Stimulated activated CD4-positive, alpha-beta T cell treated with anti-CD3 and anti-CD28 coated beads, Interleukin-4, amount 100 ng/mL, for 48 hours (primary cell): Measurements from ENCODE around the gene ASTN2.

ENCODE experiments used
- DNase-seq, 2 donors: peaks; one replicate each; pipeline ENCODE4 v3.0.0-alpha.2; 2020; ENCODE audit warnings: low read depth in 2 of 2

The ASTN2 gene

DNA sequence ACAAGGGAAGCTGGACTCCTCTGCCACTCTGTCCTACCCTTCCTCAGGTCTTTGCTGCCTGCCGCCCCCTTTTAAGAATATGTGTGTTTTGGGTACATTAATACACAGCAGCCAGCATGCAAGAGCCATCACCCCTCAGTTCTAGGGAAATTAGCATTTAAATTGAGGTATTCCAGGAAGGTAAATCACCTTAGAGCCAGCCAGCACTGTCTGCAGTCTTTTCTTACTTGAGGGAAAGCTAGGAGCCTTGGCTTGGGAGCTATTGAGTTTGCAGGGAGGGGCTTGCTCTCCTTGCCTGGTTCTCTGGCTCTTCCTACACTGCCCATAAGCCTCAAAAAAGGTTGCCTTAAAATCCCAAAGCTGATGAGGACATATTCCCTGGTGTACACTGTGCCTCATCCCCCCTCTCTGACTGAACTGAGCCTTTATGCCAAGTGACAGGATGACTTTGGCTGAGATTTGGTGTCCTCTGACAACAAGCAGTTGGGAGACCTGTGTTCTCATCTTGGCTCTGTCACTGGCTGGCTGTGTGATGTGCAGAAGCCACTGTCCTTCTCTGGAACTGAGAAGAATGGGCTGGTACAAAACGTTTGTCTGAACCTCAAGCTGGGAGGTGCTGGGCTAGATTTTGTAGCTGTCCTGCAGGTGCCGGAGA lies 673.6 kb downstream of the ASTN2 start:
- no peak for DNase-seq

DNA sequence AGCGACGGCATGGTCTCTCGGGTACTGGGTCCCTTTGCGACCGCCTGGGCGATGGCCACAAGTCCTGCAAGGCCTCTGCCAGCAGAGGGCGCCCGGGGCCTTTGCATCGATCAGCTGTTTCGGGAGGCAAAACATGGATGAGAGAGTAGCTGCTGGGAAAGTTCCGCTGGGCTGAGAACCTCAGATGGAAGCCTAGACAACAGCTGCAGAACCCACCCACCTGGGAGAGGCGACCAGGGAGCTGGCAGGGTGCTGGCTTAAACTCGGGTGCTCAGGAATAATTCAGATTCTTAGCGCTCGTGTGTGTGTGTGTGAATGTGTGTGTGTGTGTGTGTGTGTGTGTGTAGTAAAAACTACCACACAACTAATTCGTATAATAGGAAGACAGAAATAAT lies 677.7 kb downstream of the ASTN2 start:
- peak; percentile 61 to 68 for DNase-seq

DNA sequence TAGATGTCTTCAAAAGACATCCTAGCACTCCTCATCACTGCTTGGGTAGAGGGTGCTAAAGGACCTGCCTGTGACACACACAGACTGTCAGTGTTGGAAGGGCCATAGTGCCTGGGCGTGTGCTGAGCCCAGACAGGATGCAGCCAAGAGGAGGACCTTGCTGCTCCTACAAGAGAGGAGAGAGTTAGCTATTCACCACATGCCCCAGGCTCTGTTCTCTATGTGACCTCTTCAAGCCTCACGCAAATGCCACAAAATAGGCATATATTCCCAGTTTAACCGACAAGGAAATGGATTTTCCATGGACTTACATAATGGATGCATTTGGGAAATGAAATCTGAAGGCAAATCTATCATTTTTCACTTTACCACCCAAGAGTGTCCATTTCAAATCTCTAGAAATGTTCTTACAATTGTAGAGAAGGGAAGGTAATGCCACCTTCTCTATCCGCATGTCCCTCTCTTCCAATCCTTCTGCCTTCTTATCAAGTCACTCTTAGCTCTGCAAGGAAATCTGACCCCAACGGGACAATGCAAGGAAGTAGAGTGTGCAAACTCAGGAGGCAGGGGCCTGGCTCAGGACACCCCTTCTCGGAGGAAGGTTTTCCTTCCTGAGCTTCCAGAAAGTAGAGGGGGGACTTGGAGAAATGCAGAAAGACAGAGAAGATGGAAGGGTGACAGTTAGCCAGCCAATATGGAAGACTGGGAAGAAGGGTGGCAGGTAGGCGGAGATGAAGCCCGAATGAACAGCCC lies 678.3 kb downstream of the ASTN2 start:
- no peak for DNase-seq

DNA sequence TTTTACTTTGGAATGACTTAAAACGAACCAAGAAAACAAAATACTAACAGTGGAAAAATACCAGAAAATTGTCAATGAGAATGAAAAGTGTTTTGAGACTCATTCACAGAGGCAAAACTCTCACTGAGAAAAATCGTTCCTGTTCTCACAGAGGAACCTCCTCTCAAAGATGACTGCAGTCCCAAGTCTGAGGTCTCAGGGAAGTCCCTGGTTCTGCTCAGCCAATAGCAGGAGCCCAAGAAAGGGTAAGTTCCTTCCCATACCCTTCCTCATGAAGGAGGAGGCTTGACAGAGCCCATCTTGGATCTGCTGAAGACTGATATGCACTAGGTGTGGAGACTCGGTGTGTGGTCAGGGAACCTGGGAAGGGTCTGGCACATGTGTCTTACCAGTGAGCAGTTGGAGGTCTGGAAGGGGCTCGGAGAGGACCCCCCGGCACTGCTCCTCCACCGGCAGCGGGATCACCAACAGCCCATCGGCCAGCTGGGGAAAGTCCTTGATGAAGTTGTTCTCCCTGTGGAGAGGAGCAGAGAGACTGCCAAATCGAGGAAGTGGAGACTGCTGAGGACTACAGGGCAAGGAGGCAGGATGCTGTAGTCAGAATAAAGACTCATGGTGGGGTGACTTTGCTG lies 681.7 kb downstream of the ASTN2 start:
- no peak for DNase-seq

DNA sequence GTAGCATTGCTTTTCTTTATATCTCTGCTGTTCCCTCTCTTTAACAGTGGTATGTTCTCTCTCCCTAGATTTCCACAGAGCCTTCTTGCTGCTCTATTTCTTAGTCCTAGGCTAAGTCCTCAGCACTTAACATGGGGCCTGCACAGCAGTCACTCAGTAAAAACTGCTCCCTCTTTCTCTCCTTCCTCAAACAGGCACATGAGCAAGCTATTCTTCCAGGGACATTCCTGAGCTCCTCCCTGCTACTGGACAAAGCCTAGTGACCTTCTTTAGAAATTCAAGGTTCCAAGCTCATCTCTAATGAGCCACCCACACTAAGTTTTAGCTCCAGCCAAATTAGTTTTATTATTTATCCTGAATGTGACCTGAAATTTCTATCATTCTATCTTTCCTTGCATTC lies 688.3 kb downstream of the ASTN2 start:
- DNase-seq = no peak

DNA sequence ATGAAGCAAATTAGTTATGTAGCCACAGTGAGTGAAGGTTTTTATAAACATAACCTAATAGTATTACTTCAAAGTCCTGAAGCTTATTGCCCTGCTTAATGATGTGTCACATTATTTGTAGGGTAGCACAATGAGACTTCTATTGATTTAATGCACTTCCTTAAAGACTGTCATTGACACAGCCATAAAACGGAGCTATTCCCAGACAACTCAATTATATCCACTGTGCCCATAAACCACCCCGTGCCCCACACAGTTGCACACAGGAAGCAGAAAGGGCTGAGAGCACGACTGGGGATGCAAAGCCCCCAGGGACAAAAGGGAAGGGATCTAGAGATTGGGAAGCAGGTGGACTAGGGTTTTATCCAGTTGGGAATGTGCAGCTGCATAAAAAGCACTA lies 690.7 kb downstream of the ASTN2 start:
- no peak for DNase-seq

DNA sequence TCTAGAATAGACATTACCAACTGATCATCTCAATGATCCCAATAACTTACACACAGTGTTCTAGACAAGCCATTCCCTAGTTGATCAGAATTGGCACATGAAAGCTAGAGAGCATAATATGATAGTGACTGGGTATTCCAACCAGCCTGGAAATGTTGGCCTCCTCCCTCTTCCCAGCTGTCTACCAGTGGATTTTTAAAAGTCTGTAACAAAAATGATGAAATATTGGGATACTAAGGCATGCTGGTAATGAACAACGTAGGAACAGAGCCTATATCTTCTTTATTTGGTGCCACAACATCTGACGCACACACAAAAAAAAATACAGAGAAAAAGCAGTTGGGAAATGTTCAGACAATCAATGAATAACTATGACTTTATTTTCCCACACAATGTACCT lies 692.9 kb downstream of the ASTN2 start:
- no peak for DNase-seq

DNA sequence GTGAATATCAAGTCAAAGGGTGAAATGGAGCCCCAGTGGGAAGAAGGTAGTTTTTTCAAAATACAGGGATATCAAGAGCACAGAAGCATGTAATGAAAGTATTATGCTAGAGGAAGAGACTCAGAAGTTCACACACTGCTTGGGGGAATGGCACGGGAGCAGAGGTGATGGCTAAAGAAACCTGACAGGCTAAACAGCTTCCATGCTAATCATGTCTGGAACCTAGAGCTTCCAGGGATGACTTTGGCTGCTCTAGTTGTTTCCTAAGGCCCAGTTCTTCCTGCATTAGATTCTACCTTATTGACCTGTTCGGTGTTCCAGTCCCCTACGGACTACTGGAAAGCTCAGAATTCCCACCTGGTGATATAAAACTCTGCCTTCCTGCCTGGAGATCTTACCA lies 693.4 kb downstream of the ASTN2 start:
- no peak for DNase-seq

DNA sequence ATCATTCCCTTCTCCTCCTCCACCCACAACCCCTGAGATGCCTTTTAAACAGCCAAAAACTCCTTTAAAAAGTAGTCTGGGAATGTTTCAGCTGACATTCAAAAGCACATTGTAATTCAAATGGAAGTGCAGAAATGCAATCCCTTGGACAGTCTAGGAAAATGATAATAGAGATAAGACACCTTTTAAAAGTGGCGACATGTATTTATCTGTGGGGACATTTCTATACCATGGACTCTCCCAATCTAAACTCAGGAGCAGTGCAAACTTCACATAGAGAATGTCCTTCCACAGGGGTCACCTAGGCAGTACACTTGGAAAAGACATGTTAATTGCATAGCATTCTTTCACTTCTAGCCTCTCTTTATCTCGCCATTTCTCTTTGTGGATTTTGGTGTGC lies 694.7 kb downstream of the ASTN2 start:
- DNase-seq = no peak

DNA sequence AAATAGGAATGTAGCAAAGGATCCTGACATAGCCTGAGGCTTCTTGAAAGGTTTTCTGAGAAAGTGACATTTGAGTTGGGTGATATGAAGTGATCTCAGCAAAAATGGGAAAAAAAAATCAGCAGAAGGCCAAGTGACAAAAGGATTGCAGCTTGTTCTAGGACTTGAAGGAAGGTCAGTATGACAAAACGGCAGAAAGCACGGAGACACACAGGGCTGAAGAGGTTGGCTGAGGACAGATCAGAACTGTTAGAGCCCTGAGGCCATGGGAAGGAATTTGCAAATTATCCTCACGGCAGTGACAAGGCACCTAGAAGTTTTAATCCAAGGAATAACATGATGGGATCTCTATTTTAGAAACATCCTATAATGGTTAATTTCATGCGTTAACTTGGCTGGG lies 696.7 kb downstream of the ASTN2 start:
- no peak for DNase-seq

DNA sequence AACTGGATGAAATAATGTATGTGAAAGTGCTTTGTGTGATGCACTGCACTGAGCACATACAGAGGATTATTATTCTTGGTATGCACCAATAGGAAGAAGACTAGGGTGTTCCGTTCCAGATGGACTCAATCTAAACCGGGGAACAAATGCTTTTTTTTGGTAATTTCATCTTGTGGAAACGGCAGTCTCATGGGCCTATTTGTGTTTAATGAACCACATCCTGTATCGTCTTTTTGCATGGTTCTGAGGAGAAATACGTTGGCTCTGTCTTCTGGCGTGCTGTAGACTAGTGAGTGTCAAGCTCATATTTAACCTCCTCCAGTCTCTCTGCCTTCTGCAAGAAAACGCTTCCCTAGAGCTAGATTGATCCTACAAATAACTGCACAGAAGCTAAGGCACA lies 697.7 kb downstream of the ASTN2 start:
- no peak for DNase-seq

DNA sequence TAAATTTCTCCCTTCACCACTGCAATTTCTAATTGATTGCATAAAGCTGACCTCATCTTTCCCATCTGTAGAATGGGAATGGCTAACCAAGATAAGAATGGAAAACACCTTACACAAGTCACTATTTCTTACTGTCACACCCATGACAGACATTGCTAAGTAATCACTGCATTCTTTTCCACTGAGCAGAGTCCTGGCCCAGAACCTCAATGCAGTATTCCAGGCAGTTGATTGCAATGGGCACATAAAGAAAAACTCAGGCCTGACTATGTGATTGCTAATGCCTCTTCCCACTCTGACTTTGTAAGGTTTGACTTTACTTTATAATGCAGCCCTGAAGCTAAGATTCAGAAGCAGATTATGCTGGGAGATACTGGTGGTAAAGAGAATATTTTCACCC lies 698.4 kb downstream of the ASTN2 start:
- DNase-seq = no peak

DNA sequence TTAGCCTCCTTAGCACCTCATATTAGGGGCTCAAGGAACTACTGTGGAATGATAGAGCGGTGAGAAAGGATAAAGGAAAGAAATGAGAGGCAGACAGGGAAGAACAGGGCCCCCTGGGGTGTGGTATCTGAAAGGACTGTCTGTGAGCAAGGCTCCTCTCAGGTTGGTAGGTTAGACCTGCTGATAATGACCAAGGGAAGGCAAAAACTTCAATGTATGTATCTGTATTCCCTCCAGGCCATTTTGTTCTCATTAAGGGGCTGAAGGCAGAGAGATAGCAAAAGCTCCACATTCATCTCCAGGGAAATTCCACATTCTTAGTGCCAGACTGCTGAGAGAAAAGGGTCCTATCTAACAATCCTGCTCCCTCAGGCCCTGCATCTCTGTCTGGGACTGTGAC lies 699.1 kb downstream of the ASTN2 start:
- no peak for DNase-seq

DNA sequence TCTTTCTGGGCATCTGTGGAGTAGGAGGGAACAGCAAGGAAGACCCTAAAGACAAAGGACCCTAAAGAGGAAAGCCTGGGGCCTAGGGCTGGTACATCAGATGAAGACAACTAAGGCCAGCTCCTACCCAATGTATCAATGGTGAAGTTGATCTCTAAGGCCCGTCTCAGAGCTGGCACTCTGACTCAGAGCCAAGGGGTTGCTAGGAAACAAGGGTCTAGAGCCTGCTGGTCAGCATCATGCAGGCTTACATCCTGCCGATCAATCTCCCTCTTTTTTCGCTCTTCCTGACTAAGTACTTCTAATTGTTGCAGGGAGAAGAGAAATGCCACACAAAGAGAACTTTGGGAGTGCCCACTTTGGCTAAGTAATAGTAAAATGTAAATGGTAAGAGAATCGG lies 701.6 kb downstream of the ASTN2 start:
- no peak for DNase-seq

DNA sequence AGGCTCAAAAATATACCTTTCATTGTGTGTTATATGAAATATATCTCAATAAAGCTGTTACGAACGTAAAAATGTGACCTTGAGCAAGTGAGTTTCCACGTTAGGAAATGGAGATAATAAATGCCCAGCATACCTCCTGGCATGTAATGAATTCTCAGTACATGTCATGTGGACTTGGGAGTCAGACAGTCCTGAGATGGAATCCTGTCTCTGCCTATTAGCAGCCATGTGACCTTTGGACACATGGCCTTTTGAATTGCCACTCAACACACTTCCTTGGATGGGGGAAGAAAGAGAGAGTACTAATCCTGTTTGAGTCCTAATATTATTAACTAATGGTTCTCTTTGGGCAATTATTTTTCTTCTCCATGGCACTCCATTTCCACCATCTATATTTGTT lies 702.1 kb downstream of the ASTN2 start:
- DNase-seq = no peak

DNA sequence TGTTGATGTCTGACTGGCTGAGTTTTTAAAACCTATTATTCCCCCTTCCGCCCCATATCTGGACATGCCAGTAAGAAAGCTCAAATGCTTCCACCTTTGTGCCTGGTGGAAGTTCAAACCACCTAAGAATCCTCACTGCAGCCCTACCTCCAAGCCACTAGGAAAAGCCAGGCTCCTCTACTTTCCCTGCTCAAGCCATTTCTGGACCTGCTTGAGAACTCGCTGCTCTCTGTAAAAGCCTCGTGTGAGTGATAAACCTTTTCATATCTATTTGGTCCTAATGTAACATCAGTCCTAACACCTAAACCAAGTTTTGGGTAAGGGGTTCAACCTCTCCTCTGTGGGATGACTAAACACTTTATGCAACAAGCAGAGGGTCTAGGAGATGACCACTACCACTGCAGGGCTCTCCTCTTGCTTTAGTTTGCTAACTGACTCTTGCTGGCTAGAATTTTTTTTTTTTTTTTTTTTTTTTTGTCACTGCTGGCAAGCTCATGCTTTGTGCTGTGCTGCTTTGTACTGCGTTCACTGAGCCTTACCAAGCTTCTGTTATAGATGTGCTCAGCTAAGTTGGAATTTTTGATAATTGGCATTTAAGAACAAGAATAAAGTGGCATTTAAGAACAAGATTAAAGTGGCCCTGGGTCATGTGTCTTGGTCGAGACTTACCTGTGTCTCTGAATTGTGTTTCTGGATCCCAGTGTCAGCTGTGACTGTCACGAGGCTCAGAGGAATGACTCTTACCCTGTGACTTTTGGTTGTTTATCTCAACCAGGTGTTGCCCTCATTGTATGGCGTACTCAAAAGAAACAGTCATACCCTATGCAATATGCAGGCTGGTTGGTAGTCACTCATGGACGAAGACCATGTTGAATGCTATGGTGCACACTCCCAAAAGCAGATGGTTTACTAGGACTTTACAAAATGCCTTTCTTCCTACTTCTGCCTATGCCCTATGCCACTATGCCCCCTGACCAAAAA lies 708.3 kb downstream of the ASTN2 start:
- DNase-seq = no peak

DNA sequence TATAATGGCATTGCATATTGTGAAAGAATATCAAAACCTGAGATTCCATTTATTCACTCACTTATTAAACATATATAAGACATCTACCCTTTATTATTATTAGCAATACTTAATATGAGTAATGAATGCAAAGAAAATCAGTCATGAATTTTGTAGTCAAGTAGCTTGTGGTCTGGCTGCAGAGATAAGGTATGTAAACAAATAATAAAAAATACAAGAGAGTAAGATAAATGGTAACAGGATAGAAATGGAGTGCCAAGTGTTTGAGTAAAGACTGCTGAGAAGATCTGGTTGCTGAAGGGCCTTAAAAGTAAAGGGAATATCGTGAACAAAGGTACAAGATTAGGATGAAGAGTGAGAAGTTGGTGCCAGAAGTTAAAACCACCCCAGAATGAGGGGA lies 709.3 kb downstream of the ASTN2 start:
- no peak for DNase-seq

DNA sequence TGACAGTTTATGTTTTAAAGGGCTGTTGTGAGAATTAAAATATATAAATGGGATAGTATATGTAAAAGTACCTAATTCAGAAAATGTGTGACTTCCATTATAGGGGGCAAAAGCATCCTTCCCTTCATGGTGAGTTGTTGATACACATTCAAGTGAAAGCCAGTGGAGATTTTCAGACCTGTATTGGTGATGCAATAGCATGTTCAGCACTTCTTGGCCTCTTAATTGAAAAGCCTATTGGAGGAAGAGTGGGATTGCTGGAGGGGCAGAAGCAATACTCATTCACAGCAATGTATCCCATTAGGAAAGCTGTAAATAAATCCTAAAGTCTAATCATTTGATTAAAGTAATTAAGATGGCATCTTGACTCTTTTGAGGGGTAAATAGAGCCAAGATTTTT lies 710.4 kb downstream of the ASTN2 start:
- no peak for DNase-seq

DNA sequence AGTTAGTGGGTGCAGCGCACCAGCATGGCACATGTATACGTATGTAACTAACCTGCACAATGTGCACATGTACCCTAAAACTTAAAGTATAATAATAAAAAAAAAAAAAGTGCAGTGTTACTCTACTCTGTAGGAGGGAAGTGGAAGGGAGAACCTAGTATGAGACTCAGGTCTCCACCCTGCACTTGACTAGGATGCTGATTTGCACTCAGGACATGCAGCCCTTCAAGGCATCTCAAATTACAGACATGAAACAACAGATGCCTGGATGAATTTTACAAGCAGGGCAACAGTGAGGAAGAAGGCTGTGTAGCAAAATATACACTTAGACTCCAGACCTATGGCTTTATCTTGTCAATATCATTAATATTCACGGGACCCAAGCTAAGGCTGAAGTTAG lies 711.2 kb downstream of the ASTN2 start:
- no peak for DNase-seq

DNA sequence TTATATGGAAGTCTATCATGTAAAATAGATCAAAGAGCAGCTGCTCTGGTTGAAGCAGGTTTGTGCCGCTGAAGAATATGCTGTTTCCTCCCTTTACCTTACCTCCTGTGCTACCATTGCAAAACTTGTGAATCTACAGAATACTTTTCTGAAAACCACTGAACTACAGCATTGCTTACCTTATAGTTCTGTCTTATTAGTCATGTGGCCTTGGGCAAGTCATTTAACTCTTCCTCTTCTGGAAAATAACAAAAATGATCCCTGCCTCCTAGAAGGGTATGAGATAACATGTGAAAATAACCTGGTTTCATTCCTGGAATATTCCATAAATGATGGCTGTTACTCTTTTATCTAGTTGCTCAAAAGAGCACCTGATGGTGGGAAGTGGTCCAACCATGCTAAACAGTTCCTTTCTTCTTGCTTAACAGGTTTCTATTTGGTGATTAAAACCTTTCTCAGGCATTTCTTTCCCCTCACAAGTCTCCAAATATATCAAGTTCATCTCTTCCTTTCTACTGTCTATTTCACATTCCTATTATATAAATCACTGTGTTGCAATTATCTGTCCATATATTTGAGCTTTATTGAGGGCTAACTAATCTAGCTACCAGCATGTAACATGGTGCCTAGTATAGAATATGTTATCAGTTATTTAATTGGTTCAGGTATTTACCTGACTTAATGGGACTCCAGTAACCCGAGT lies 712.8 kb downstream of the ASTN2 start:
- DNase-seq = no peak
